ENCODE measurements around the gene LYPLAL1. TPM values are rescaled to one million over a fixed set of nuclear protein-coding genes. Genes with fewer than 3 reads are reported as not detected.

The LYPLAL1 gene
- total RNA-seq, 1 donor from 2014 or later = 35.4 TPM

- H3K27me3 Mint-ChIP-seq (ENCODE audit: insufficient read depth, low read depth) = peaks cover 2% of the 10 kb centered on the region
- DNase-seq (ENCODE audit: low spot score) = no peak
Measured at GRCh38 chr1:219226196-219226595, 52.5 kb downstream of the LYPLAL1 start.

GRCh38 chr1:219227360-219228057, 53.8 kb downstream of the LYPLAL1 start:
- TF ChIP-seq CTCF (IDR thresholded peaks at IDR 0.05) (no peak), EZH2 (IDR thresholded peaks at IDR 0.05) (no peak), EZH2phosphoT487 (IDR thresholded peaks at IDR 0.05) (no peak)
- DNase-seq (ENCODE audit: low spot score) = no peak
- Histone ChIP-seq H3K79me2 (ENCODE audit: low read depth) (no peaks in the 10 kb centered on the region), H3K27me3 (no peaks in the 10 kb centered on the region), H3K4me2 (no peak overlapping the region), H2AFZ (replicated peaks) (no peak overlapping the region), H3K9me3 (ENCODE audit: low read depth) (no peaks in the 10 kb centered on the region), H3K27ac (no peak overlapping the region), H3K36me3 (no peaks in the 10 kb centered on the region), H3F3A (ENCODE audit: low read depth) (no peaks in the 10 kb centered on the region), H3K4me3 (no peak overlapping the region), H3K4me1 (no peaks in the 10 kb centered on the region), H4K20me1 (ENCODE audit: low read depth) (no peaks in the 10 kb centered on the region), H3K9ac (no peak overlapping the region)
- Mint-ChIP-seq H3K27me3 (ENCODE audit: insufficient read depth, low read depth) (peaks cover 2% of the 10 kb centered on the region), H3K4me1 (no peaks in the 10 kb centered on the region), H3K9me3 (no peaks in the 10 kb centered on the region), H3K27ac (no peak overlapping the region), H3K4me3 (no peak overlapping the region), H3K36me3 (peaks cover 3% of the 10 kb centered on the region)

More at GRCh38 chr1:219226196-219226595, 52.5 kb downstream of the LYPLAL1 start:
- no peaks in the 10 kb centered on the region for H3K9me3 Mint-ChIP-seq
- Histone ChIP-seq H4K20me1 (ENCODE audit: low read depth) (no peaks in the 10 kb centered on the region), H3K4me3 (no peak overlapping the region), H3K27ac (no peak overlapping the region), H3K27me3 (no peaks in the 10 kb centered on the region), H3K9ac (no peak overlapping the region), H3K36me3 (no peaks in the 10 kb centered on the region), H3K79me2 (ENCODE audit: low read depth) (no peaks in the 10 kb centered on the region), H3K4me2 (no peak overlapping the region), H3K9me3 (ENCODE audit: low read depth) (no peaks in the 10 kb centered on the region), H3K4me1 (no peaks in the 10 kb centered on the region), H2AFZ (replicated peaks) (no peak overlapping the region), H3F3A (ENCODE audit: low read depth) (no peaks in the 10 kb centered on the region)
- no peaks in the 10 kb centered on the region for H3K4me1 Mint-ChIP-seq
- TF ChIP-seq EZH2 (IDR thresholded peaks at IDR 0.05) = no peak
- no peak for TF ChIP-seq EZH2phosphoT487 (IDR thresholded peaks at IDR 0.05)
- no peak for TF ChIP-seq CTCF (IDR thresholded peaks at IDR 0.05)
- no peak overlapping the region for H3K27ac Mint-ChIP-seq
- peaks cover 3% of the 10 kb centered on the region for H3K36me3 Mint-ChIP-seq
- no peak overlapping the region for H3K4me3 Mint-ChIP-seq

DNA sequence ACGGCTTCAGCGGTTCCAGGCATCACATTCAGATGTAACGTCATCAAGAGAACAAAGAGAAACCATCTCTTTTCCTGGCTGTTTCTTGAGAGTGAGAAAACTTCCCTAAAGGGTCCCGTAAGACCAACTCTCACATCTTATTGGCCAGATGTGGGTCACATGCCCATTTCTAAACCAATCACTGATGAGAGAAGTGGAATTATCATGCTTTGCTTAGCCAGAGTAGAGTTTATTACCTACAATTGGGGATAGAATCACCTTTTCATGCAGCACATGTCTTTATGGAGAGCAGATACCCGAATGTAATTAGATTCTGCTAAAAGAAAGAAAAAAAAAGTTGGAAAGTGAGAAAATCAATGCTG, 54.4 kb downstream of the LYPLAL1 start:
- no peak for TF ChIP-seq CTCF (IDR thresholded peaks at IDR 0.05)
- no peak for TF ChIP-seq EZH2 (IDR thresholded peaks at IDR 0.05)
- TF ChIP-seq EZH2phosphoT487 (IDR thresholded peaks at IDR 0.05) = no peak
- Mint-ChIP-seq H3K4me3 (no peak overlapping the region), H3K4me1 (no peaks in the 10 kb centered on the region), H3K27me3 (ENCODE audit: insufficient read depth, low read depth) (peaks cover 2% of the 10 kb centered on the region), H3K9me3 (no peaks in the 10 kb centered on the region), H3K36me3 (peaks cover 3% of the 10 kb centered on the region), H3K27ac (no peak overlapping the region)
- Histone ChIP-seq H3K27me3 (no peaks in the 10 kb centered on the region), H3K79me2 (ENCODE audit: low read depth) (no peaks in the 10 kb centered on the region), H2AFZ (replicated peaks) (no peak overlapping the region), H3K4me2 (no peak overlapping the region), H3K9me3 (ENCODE audit: low read depth) (no peaks in the 10 kb centered on the region), H3K27ac (no peak overlapping the region), H3K36me3 (no peaks in the 10 kb centered on the region), H3K9ac (no peak overlapping the region), H3K4me3 (no peak overlapping the region), H3K4me1 (no peaks in the 10 kb centered on the region), H3F3A (ENCODE audit: low read depth) (no peaks in the 10 kb centered on the region), H4K20me1 (ENCODE audit: low read depth) (no peaks in the 10 kb centered on the region)
- no peak for DNase-seq (ENCODE audit: low spot score)

All from neural progenitor cell (in vitro differentiated cells).